PC-9 (cell line): ENCODE data around the gene ADAMTS20.

Experiments used
- EZH2 ChIP-seq: fragments of 200-600 bp; sonication (generic); IDR thresholded peaks from 2 replicates; pipeline ENCODE4 v1.8.0; 2017; ENCODE audit warnings: antibody characterized with exemption, low read depth
- TF ChIP-seq, protein P1 (sequence below): fragments of 200-600 bp; sonication (generic); conservative IDR thresholded peaks from 2 replicates; pipeline ENCODE4 v1.6.1; 2017; ENCODE audit warnings: mixed run types, antibody characterized with exemption, mild to moderate bottlenecking, moderate library complexity

DNA sequence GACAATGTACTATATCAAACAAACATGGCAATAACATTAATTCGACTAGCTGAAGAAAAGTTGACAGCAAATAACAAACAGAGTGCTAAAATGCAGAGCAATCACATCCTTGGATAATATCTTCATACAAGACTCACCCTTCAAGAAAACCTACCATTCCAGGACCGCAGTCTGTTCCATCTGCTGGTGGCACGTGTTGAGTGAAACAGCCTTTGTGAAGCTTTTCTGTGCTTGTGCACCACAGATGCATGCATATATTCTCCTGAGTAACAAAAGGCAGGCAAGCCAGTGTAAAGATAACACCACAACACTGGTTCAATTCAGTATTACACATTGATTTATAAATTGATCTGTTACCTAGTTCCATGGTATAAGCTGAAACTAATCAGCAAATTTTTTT is 89.3 kb downstream of the ADAMTS20 start:
- TF ChIP-seq, protein P1, sequence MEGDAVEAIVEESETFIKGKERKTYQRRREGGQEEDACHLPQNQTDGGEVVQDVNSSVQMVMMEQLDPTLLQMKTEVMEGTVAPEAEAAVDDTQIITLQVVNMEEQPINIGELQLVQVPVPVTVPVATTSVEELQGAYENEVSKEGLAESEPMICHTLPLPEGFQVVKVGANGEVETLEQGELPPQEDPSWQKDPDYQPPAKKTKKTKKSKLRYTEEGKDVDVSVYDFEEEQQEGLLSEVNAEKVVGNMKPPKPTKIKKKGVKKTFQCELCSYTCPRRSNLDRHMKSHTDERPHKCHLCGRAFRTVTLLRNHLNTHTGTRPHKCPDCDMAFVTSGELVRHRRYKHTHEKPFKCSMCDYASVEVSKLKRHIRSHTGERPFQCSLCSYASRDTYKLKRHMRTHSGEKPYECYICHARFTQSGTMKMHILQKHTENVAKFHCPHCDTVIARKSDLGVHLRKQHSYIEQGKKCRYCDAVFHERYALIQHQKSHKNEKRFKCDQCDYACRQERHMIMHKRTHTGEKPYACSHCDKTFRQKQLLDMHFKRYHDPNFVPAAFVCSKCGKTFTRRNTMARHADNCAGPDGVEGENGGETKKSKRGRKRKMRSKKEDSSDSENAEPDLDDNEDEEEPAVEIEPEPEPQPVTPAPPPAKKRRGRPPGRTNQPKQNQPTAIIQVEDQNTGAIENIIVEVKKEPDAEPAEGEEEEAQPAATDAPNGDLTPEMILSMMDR = no peak
- TF ChIP-seq EZH2 = no peak
